ENCODE data around the gene ONECUT3.
"Not testable (repeated sequence)": the region's sequence is repeated elsewhere in the genome, so short reads cannot be mapped to it uniquely, and the experiment has no call there.

The ONECUT3 gene

DNA sequence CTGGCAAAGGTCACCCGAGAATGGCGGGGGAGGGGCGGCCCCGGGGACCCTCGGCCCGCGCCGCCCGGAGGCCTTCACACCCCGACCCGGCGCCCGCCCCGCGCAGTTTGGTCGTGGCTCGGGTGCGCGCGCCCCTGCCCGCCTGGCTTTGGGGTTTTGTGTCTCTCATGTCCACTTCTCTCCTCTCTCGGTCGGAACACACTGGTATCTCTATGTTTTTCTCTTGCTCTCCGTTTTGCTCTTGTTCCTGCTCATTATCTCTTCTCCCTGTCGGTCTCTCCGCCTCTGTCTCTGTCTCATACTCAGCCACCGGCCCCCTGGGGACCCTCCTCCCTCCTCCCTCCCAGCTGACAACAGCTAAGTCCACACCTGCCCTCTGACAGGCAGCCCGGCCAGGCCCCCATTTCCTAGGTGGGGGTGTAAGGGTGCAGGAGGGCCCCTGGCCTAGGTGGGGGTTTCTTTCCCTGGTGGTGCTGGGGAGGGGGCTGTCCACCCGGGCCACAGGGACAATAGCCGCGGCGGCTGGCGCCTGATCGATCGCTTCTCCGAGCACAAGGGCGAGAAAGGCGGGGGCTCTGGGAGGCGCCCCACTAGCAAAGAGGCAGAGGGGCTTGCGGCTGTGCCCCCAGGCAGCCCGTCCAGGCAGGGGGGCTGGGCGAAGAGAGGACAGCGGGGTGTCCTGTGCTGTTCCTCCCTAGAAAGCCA, 2.3 kb downstream of the ONECUT3 start:
- no peak for DNase-seq (ENCODE audit: extremely low read depth in 1 of 2, low read depth in 1 of 2)

DNA sequence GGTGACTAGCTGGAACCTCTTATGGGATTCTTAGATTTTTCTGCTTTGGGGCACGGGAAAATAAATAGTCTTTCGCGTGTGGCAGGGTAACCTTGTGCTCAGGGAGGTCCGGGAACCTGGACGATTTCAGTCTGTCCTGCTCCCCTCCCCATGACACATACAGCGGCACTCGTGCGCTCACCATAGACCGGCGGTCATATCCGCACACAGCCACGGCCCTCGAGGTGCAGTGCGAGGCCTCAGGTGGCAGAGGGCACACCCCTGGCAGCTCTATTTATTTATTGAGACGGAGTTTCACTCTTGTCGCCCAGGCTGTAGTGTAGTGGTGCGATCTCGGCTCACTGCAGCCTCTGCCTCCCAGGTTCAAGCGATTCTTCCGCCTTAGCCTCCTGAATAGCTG, 3.0 kb downstream of the ONECUT3 start:
- DNase-seq (ENCODE audit: extremely low read depth in 1 of 2, low read depth in 1 of 2) = no peak

DNA sequence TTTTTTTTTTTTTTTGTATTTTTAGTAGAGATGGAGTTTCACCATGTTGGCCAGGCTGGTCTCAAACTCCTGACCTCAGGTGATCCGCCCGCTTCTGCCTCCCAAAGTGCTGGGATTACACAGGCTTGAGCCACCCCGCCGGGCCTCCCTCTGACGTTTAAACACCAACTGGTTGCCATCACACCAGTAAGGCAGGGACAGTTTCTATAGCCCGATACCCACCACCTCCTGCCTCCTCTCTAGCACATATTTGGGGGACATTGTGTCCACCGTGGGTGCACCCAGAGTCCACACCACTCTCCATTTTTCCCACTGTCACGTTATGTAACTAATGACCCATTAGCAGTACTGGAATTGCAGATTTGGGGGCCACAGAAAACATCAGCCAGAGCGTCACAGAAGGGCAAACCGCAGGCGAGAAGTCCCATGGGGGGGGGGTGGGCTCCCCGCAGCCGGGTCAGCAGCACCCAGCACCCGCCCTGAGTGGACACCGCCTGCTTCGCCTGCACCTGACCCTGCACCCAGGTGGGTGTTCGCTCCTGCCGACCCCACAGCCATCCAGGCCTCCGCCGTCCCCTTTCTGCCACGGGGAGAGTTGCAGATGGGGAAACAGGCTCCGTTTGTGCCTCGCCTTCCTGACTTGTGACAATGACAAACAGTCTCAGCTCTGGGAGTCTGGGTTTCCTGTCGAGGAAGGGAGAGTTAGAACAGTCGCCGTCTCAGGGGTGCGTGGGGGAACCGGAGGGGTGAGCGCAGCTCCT, 3.6 kb downstream of the ONECUT3 start:
- no peak for DNase-seq (ENCODE audit: extremely low read depth in 1 of 2, low read depth in 1 of 2)

DNA sequence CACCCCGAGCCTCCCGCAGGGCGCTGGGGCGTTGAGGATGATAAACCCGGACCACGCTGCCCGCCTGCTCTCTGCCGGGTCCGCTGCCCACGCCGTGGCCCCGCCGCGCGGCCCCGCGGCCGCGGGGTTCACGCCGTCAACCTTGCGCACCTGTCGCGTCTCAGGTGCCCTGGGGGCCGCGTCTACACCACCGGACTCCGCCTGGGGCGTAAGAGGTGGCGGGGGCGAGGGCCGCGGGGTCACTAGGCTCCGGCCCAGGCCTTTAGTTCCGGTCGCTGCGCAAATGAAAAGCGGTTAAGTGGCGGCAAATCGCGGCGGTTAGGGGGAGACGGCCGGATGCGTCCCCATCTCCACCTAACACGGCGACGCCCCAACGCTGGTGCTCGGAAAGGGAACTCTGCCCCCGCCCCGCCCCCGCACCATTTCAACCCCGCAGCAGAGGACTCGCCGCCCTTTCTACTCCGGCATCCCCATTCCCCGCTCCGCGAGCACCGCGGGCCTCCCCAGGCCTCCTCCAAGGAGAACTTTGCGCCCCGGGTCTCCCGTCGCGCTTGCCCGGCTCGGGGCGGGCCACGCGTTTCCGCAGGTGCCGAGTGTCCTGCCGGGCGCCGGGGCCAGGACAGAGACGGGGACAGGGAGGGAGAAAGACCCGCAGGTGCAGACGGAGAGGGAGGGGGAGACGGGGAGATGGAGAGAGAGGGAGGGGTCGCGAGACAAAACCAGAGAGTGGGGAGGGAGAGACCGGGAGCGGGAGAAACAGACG, 4.3 kb downstream of the ONECUT3 start:
- DNase-seq (ENCODE audit: extremely low read depth in 1 of 2, low read depth in 1 of 2) = no peak

DNA sequence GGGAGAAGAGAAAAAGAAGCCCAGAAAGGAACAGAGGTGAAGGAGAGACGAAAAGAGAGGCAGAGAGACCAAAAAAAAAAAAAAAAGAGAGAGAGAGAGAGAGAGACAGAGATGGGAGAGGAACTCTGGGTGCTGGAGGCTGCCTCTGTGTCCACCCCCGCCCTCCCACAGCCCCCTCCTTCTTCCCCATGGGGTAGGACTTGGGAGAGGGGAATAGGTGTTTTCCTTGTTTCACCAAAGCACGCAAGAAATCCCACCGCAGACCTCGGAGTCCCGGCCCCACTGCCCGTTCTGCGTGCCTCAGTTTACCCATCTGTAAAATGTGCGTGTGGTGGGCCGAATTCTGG, 4.9 kb downstream of the ONECUT3 start:
- no peak for DNase-seq (ENCODE audit: extremely low read depth in 1 of 2, low read depth in 1 of 2)

DNA sequence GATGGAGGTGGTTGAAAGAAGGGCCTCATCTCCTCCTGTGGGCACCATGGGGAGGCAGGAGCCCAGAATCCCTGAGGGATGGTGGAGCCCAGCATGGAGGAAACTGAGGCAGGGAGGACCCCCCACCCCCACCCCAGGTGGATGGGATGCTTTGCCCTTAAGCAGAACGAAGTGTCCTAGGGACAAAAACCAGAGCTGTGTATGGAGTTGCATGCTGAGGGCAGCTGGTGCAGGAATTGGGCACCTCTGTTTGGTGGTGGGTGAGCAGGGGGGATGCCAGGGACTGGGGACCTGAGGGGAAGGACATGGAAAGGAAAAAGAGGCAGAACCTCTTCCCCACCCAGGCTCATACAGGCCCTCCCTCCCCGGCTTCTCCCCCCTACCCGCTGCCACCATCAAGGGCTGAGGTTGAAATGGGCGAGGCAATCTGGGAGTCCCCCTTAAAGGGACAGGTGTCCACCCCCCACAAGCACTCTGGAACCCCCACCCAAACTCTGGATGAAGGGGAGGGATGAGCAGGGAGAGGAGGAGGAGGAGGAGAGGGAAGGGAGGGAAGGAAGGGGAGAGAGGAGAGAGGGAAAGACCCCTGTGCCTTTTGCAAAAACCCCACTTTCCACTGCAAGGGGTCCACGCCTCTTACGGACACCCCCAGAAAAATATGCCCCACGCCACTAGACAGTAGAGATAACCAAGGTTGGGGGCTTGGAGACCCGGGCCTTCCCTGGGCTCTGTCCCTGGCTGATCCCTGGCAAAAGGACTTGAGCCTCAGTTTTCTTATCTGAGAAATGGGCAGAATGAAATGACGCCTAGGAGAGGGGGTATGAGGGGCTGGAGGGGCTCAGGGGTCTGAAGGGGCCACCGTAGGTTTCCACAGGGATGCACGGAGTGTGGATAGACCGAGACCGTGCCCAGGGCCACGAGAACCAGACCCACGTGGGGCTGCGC, 5.9 kb downstream of the ONECUT3 start:
- no peak for DNase-seq (ENCODE audit: extremely low read depth in 1 of 2, low read depth in 1 of 2)

DNA sequence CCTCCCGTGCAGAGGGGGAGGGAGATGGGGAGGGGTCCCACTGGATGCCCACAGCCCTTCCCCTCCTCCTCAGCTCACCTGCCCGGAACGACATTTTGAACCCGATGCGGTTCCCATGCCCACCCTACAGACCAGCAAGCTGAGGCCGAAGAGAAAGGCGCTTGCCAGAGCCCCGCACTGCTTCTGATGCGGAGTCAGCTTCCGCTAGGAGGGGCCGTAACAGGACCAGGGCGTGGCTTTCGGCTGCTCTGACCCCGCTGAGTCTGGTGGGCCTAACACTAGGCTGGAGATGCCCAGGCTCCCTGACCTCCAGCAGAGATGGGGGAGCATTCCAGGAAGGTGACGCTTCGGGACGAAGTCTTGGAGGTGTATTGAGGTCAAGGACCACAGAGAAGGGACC, 6.7 kb downstream of the ONECUT3 start:
- no peak for DNase-seq (ENCODE audit: extremely low read depth in 1 of 2, low read depth in 1 of 2)

DNA sequence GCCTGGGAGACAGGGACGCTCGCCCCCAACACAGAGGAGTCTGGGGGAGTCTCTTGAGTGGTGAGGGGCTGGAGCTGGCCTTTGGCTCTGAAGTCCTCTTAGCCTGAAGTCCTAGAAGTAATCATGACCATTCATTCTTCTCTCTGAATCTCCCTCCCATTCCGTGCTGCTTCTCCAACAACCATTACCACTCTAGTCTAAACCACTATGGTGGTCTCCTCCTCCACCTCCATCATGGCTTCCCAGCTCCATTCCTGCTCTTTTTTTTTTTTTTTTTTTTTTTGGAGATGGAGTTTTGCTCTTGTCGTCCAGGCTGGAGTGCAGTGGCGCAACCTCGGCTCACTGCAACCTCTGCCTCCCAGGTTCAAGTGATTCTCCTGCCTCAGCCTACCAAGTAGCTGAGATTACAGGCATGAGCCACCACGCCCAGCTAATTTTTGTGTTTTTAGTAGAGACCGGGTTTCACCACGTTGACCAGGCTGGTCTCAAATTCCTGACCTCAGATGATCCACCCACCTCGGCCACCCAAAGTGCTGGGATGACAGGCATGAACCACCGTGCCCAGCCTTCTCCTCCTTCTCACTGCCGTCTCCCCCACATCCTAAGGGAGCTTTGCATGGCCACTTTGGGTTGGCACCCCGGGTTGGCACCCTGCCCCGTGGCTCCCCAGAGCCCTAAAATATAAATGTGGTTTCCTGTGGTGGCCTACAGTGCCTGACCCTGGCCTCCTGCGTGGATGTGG, 7.7 kb downstream of the ONECUT3 start:
- not testable (repeated sequence) for DNase-seq (ENCODE audit: extremely low read depth in 1 of 2, low read depth in 1 of 2)

DNA sequence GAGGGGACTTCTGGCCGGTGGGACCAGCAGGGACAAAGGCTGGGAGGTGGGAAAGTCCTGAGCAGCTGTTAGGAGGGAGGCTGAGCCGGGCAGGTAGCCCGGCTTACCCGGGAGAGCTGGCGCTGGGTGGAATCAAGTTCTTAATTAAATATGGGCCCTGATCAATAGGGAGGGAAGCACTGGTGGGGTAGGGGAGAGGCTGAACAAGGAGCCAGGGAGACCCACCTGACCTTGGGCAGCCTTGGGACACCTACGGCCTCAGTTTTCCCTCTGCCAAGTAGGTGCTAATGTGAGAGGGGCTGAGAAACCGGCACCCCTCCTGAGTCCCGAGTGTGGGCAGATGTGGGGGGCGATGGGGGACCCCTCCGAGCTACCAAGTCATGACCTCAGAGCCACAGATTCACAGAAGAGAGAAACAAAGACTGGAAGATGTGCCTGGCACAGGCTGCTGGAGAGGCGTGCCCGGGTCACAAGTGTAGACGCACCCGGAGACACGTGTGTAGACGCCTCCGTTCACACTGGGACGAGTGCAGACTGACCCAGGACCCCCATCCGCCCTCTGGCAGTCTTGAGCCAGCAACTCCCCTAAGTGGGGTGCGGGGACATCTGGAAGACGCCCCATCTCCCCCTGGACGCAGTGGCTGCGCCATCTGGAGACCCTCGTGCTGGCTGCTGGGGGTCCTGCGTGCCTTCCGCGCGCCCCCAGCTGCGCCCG, 8.4 kb downstream of the ONECUT3 start:
- DNase-seq (ENCODE audit: extremely low read depth in 1 of 2, low read depth in 1 of 2) = no peak

DNA sequence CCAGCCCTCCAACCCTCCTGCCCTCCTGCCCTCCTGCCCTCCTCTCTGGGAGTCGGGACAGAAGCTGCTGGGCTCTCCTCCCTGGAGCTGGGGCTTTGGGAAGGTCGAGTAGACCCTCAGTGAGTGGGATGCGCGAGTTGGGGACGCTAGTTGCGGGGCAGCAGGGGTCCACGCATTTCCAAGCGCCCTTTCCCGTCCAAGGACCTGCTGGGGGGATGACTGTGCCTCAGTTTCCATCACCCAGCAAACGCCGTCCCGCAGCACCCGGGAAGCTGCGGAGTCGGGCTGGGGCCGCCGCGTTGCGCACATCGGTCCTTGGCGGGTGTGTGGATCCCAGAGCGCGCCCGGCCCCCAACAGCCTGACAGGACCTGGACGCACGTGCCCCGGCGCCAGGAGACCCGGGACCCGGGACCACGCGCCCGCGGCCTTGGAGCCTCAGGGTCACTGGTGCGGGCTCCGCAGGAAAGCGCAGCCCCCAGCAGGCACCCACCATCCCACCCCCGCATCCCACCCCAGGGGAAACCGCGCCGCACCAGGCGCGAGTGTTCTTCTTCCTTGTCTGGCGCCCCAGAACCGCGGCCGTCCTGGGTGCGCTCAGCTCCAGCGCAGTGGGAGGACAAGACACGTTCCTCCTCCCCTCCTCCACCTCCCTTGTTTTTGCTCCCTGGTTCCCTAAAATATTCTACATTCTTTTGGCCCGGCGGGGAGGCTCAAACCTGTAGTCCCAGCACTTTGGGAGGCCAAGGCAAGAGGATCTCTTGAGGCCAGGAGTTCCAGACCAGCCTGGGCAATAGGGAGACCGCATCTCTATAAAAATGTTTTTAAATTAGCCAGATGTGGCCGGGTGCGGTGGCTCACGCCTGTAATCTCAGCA, 9.2 kb downstream of the ONECUT3 start:
- DNase-seq (ENCODE audit: extremely low read depth in 1 of 2, low read depth in 1 of 2) = no peak

DNA sequence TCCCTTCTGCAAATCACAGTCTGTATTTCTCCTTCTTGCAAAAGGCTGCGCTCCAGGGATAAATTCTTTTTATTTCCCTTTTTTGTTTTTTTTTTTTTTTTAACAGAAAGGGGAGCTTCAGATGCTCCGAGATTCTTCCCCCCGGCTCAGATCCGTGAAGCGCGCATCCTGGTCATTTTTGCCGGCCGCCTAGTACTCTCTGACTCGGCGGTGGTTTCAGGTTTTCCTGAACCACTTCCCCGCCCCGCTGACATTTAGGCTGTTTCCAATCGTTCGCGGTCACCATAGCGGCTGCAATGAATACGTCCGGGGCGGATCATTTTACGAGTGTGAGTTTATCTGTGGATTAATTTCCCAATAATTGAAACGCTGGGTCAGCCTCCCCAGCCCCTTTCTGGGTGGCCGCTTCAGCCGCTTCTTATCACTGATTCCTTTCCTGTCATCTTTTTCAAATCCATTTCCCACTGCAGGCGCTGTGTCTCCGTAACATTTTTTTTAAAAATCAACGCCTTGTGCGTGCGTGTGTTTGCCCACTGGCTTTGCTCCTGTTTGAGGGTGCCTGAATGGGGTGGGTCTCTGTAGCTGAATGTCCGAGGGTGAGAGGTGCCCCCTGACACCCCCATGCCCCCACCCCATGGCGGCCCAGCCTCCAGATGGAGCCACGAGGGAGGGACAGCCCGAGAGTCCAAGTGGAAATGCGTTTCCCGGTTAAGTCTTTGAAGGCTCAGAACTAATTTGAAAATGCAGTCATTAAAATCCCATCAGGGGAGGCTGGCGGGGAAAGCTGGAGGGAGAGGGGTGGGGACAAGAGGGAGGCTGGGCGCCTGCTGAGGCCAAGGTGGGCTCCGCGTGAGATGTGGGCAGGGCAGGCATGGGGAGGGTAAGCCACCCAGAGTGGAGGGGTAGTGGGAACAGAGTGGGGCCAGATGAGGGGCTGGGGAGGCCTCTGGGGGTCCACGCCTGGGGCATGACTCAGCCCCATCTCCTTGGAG, 10.6 kb downstream of the ONECUT3 start:
- DNase-seq (ENCODE audit: extremely low read depth in 1 of 2, low read depth in 1 of 2) = no peak

DNA sequence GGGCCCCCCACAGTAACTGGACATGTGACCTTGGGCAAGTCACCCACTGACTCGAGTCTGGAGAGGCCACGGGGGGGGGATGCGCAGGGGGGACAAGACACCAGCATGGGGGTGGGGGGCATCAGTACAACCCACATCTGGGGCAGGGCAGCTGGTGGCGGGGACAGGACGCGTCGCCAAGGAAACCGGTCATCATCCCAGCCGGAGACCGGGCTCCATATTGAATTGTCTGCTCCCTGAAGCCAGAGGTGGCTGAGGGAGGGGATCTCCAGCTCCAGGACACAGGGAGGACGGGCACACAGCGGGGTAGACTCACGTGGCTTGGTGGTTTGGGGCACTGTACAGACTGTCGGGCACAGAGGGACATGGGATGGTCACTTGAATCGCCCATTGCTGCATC, 11.4 kb downstream of the ONECUT3 start:
- no peak for DNase-seq (ENCODE audit: extremely low read depth in 1 of 2, low read depth in 1 of 2)

DNA sequence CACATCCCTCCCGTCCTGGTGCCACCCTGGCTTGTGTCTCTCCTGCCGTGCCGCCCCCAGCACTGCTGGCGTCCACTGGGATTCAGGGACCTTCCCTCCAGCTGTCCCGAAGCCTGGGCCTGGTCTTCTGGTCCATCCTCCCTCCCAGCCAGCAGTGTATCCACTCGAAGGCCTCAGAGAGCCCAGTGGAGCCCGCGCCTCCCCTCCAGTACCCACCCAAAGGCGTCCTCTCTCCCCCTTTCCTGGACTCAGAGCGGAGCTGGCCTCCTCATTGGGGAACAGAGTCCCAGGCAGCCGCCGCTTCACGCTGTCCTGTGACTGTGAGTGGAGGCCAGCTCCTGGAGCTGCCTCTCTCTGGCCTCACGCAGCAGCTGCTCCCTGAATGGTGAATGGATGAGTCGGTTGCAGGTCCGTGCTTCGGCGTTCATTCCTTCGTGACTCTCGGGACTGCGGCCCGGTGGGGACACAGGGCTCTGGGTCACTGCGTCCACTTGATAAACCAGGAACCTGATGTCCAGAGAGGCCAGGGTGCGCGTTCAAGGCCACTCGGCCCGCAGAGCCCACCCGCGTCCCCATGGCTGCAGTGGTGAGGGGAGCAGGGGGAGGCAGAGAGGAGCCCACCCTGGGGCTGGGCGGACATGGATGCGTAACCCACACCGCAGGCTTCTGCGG, 12.1 kb downstream of the ONECUT3 start:
- no peak for DNase-seq (ENCODE audit: extremely low read depth in 1 of 2, low read depth in 1 of 2)

DNA sequence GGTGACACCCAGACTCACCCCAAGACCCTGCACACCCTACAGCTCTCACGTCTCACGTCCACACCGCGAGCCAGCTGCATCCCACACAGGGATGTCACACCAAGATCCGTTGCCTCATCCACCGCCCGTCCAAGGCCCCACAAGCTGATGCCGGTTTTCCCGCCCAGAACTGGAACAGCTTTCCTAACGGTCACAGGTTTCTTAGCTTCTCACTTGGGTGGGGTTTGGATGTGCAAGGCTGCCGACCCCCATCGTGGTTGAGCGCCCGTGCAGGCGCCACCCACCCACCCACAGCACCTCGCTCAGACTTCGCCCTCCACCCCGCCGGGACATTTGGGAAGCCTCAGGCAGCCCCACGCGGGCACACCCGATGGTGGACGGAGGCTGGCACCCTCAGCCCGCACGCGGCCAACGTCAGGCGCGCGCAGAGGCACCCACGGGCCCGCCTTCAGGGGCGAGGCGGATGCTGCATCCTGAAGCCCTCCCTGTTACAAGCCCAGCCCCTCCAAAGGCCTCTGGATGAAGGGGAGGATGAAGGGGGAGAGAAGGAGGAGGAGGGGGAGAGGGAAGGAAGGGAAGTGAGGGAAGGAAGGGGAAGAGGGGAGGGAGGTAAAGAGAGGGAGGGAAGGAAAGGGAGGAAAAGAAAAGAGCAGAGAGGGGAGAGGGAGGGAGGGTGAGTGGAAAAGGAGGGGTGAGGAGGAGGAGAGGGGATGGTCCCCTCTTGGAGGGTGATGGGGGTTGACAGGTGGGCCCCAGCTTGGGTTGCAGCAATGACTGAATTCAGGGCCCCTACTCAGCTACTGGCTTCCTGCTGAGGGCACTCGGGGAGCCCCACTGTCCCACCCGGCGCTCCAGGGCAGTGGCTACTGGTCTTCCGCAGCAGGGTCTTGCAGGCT, 12.8 kb downstream of the ONECUT3 start:
- no peak for DNase-seq (ENCODE audit: extremely low read depth in 1 of 2, low read depth in 1 of 2)

DNA sequence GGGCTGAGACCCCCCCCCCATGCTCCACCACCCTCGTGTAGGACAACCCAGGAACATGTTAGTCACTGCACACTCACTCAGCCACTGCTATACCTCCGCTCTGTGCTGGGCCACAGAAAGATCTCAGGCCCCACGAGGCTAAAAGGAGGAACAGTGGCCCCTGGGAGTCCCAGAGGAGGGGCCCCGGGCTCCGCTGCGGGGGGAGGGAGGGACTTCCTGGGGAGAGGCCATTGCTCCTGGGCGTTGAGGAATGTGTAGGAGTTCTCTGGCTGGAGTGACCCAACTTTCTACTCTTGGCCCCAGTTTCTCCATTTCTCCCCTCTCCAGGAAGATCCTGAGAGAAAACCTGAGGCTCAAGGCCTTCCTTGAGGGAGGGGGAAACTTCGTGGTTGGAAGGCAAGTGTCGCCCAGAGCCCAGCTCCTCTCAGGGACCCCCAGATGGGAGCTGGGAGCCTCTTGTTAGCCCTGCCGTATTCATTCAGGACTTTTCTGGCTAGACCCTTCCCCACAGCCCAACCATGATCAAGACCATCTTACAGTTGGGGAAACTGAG, 13.6 kb downstream of the ONECUT3 start:
- DNase-seq (ENCODE audit: extremely low read depth in 1 of 2, low read depth in 1 of 2) = no peak

Measured in stimulated activated CD8-positive, alpha-beta memory T cell treated with anti-CD3 and anti-CD28 coated beads, Interleukin-7, amount 100 ng/mL, for 48 hours (primary cell).